Measurements from ENCODE around the gene GADD45A. TPM values are rescaled to one million over a fixed set of nuclear protein-coding genes. Genes with fewer than 3 reads are reported as not detected.
A peak's percentile ranks its signal among the peaks of the same experiment; 100 is the strongest.

Gene GADD45A
- total RNA-seq, 4 donors from 2014 or later, result 80.4 to 188 (median 142) TPM

DNA sequence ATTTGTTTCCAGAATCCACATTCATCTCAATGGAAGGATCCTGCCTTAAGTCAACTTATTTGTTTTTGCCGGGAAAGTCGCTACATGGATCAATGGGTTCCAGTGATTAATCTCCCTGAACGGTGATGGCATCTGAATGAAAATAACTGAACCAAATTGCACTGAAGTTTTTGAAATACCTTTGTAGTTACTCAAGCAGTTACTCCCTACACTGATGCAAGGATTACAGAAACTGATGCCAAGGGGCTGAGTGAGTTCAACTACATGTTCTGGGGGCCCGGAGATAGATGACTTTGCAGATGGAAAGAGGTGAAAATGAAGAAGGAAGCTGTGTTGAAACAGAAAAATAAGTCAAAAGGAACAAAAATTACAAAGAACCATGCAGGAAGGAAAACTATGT lies 2.6 kb downstream of the GADD45A start:
- Histone ChIP-seq H3K4me1 (peaks cover 25 to 27% of the 10 kb centered on the region in 2 donors), H3K27ac (peak overlapping the region; percentile 97 to 99 (median 98)), H3K4me3 (peak overlapping the region in 3 of 4 donors; percentile 50 to 88 (median 75)), H3K27me3 (no peaks in the 10 kb centered on the region), H3K9me3 (no peaks in the 10 kb centered on the region), H3K36me3 (peaks cover 6 to 23% of the 10 kb centered on the region in 2 donors)
- no peak for DNase-seq
- in situ Hi-C loops (cut with MboI; ENCODE audit: low sequenced_read_pairs in 4 of 4) (loop anchor here (5.0 to 25.0 kb wide), 3 partner anchors 123 to 125 kb away; no protein-coding TSS in a partner anchor), intact Hi-C loops (cut with DNase I; ENCODE audit: low total_unique reads) (loop anchor here (2.0 to 10.0 kb wide), 3 partner anchors 71 to 373 kb away; partner anchors contain the start of gene GNG12)
- ATAC-seq, result no peak
- no peak for TF ChIP-seq POLR2A (IDR thresholded peaks at IDR 0.05)
- TF ChIP-seq, protein P1, sequence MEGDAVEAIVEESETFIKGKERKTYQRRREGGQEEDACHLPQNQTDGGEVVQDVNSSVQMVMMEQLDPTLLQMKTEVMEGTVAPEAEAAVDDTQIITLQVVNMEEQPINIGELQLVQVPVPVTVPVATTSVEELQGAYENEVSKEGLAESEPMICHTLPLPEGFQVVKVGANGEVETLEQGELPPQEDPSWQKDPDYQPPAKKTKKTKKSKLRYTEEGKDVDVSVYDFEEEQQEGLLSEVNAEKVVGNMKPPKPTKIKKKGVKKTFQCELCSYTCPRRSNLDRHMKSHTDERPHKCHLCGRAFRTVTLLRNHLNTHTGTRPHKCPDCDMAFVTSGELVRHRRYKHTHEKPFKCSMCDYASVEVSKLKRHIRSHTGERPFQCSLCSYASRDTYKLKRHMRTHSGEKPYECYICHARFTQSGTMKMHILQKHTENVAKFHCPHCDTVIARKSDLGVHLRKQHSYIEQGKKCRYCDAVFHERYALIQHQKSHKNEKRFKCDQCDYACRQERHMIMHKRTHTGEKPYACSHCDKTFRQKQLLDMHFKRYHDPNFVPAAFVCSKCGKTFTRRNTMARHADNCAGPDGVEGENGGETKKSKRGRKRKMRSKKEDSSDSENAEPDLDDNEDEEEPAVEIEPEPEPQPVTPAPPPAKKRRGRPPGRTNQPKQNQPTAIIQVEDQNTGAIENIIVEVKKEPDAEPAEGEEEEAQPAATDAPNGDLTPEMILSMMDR (IDR thresholded peaks at IDR 0.05 in 4 of 5, conservative IDR thresholded peaks at IDR 0.05 in 1 of 5), result no peak

DNA sequence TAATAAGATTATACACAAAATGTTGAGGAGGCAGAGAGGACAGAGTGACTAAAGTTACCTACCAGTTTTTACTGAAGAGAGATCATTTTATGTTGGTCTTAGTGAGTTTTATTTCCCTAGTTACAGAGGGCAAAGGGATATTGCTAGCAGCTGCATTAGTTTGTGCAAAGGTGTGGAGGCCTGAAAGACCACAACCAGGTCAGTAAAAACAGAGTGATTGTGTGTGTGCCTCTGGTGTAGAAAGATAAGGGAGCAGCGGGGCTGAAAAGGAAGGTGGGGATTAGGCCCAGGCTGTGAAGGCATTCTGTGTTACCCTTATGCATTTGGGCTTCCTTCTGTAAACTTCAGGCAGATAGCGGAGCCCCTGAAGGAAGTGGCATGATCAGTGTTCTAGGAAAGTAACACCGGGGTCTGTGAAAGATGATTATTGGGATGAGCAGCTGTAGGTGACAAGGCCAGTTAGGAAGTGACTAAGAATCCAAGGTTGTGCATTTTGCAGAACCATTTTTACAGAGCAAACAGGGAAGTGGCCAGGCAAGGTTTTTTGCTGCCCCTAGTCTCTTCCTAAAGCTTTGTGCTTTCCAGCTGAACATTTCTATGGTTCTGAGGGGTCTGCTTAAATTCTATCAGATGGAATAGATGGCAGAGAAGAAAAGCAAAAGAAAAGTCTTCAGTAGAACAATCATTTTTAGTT lies 3.7 kb downstream of the GADD45A start:
- intact Hi-C loops (cut with DNase I; ENCODE audit: low total_unique reads) (loop anchor here (10.0 kb wide), 1 partner anchor 374 kb away; no protein-coding TSS in a partner anchor), in situ Hi-C loops (cut with MboI; ENCODE audit: low sequenced_read_pairs in 4 of 4) (loop anchor here (5.0 to 25.0 kb wide), 3 partner anchors 124 to 126 kb away; no protein-coding TSS in a partner anchor)
- ATAC-seq, result no peak
- no peaks in the 10 kb centered on the region for H3K27me3 ChIP-seq
- H3K27ac ChIP-seq, result peak overlapping the region in 2 of 4 donors; percentile 97 to 99
- H3K4me3 ChIP-seq, result no peak overlapping the region
- H3K36me3 ChIP-seq, result peaks cover 6 to 23% of the 10 kb centered on the region in 2 donors
- no peak for DNase-seq
- H3K9me3 ChIP-seq, result no peaks in the 10 kb centered on the region
- TF ChIP-seq, protein P1 (IDR thresholded peaks at IDR 0.05 in 4 of 5, conservative IDR thresholded peaks at IDR 0.05 in 1 of 5), result no peak
- no peak for TF ChIP-seq POLR2A (IDR thresholded peaks at IDR 0.05)
- peaks cover 21 to 23% of the 10 kb centered on the region in 2 donors for H3K4me1 ChIP-seq

DNA sequence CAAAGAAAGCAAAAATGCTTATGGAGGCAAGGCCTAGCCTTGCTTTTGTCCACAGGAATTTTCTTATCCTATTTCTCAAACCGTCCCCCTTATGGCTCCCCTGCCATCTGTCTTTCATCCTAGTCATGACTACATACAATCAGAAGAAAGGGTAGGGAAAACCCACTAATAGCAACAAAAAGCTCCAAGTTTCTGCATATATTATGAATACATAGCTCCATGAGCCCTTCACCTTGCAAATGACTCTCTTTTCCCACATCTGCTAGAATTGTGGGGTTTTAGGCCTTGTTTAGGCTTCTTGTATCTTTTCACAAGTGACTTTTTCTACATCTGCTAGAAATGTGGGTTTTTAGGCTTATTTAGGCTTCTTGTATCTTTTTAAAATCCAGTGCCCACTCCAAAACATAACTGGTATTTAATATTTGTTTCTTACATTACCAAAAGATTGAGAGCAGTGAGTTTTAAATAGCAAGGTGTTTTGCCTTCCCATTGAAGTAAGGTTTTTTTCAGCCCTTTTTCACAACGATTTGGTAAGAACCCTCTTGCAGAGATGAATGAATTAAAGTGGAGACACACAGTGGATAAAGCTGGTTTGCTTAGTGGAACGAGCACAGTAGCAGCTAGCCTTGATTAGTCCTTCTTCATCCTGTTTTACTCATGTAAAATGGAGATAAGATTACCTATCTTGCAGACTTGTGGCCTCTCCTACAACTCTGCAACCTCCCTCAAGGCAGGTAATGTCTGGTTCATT lies 4.4 kb downstream of the GADD45A start:
- Histone ChIP-seq H3K4me3 (no peak overlapping the region), H3K27ac (peak overlapping the region in 2 of 4 donors; percentile 97 to 99), H3K9me3 (no peaks in the 10 kb centered on the region), H3K36me3 (peaks cover 6 to 23% of the 10 kb centered on the region in 2 donors), H3K27me3 (no peaks in the 10 kb centered on the region), H3K4me1 (peaks cover 13 to 18% of the 10 kb centered on the region in 2 donors)
- ATAC-seq (no peak), DNase-seq (no peak)
- TF ChIP-seq, protein P1 (IDR thresholded peaks at IDR 0.05 in 4 of 5, conservative IDR thresholded peaks at IDR 0.05 in 1 of 5), result no peak
- no peak for TF ChIP-seq POLR2A (IDR thresholded peaks at IDR 0.05)
- in situ Hi-C loops (cut with MboI; ENCODE audit: low sequenced_read_pairs in 4 of 4), result loop anchor here (5.0 to 25.0 kb wide), 5 partner anchors 55 to 127 kb away; no protein-coding TSS in a partner anchor
- intact Hi-C loops (cut with DNase I; ENCODE audit: low total_unique reads), result loop anchor here (10.0 kb wide), 1 partner anchor 375 kb away; no protein-coding TSS in a partner anchor

DNA sequence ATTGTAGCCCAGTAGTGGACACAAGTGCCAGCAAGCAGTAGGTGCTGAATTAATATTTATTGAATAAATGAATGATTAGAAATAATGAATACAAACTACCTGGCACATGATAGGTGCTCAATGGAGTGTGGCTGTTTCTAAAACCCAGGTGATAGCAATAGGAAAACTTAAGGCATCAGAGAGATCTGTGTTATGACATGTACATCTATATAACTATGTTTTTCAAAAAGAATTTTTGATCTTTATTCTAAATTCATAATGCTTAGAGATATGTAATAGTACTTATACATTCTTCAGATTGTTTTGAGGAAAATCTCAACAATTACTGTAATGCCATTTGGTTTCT lies 5.0 kb downstream of the GADD45A start:
- ATAC-seq (no peak), DNase-seq (no peak)
- Histone ChIP-seq H3K4me3 (no peak overlapping the region), H3K4me1 (peaks cover 12 to 18% of the 10 kb centered on the region in 2 donors), H3K27ac (no peak overlapping the region), H3K36me3 (peaks cover 6 to 23% of the 10 kb centered on the region in 2 donors), H3K9me3 (no peaks in the 10 kb centered on the region), H3K27me3 (no peaks in the 10 kb centered on the region)
- in situ Hi-C loops (cut with MboI; ENCODE audit: low sequenced_read_pairs in 4 of 4), result loop anchor here in 3 of 4 donors (5.0 to 25.0 kb wide), 3 partner anchors 55 to 128 kb away; no protein-coding TSS in a partner anchor
- TF ChIP-seq POLR2A (IDR thresholded peaks at IDR 0.05), result no peak
- TF ChIP-seq, protein P1 (IDR thresholded peaks at IDR 0.05 in 4 of 5, conservative IDR thresholded peaks at IDR 0.05 in 1 of 5), result no peak
- intact Hi-C loops (cut with DNase I; ENCODE audit: low total_unique reads), result no loop called here
